ENCODE results near the gene GATA5.

GATA5 gene

DNA sequence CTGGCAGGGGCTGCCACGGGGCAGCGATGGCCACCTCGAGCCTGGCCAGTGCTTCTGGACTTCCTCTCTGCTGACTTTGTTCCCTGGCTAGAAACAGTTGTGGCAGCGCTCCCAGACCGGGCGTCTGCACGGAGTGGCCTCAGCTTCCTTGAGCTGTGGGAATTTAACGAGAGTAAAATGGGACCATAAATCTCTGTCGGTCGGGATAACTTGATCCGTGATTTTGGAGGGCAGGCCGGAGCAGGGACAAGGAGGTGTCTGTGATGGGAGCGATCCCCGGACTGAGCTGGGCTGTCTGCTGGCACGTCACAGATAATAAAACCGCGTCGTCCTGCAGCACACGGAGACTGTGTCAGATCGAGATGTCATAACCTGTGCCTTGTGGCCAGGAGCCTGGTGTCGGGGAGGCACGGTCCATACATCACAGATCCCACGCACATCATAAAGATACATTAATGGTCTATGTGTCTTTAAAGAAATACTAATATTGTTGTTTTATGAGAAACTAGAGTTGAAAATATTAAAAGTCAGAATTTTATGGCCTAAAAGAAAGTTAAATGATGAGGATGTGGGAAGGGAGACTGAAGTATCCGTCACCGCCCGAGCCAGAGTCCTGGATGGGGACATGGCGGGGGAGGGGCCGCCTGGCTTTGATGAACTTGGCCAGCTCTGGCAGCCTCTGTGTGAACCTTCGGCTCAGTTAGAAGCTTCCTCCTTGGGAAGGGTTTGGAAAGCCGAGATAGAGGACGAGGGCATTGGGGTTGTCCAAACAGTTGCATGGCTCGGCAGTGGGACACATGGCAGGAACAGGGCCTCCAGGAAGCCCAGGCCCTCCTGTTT, 41.9 kb downstream of the GATA5 start:
- Histone ChIP-seq H3K4me3 (ENCODE audit: low read length in 2 of 2) (peak overlapping the region in 1 of 2 donors; percentile 17), H3K36me3 (ENCODE audit: control insufficient read depth in 2 of 2, insufficient read depth in 2 of 2, low read length in 2 of 2) (no peaks in the 10 kb centered on the region), H3K4me1 (ENCODE audit: control insufficient read depth in 2 of 2, insufficient read depth in 2 of 2, low read length in 2 of 2) (peaks cover 0 to 31% of the 10 kb centered on the region in 2 donors), H3K9me3 (ENCODE audit: control insufficient read depth in 2 of 2, low read length in 2 of 2) (no peaks in the 10 kb centered on the region), H3K27me3 (ENCODE audit: control insufficient read depth in 2 of 2, insufficient read depth in 2 of 2, low read length in 2 of 2) (peaks cover 0 to 15% of the 10 kb centered on the region in 2 donors), H3K27ac (ENCODE audit: low read depth in 2 of 2, low read length in 2 of 2) (no peak overlapping the region), H3K9ac (ENCODE audit: low read depth in 1 of 2, low read length in 2 of 2) (no peak overlapping the region)

DNA sequence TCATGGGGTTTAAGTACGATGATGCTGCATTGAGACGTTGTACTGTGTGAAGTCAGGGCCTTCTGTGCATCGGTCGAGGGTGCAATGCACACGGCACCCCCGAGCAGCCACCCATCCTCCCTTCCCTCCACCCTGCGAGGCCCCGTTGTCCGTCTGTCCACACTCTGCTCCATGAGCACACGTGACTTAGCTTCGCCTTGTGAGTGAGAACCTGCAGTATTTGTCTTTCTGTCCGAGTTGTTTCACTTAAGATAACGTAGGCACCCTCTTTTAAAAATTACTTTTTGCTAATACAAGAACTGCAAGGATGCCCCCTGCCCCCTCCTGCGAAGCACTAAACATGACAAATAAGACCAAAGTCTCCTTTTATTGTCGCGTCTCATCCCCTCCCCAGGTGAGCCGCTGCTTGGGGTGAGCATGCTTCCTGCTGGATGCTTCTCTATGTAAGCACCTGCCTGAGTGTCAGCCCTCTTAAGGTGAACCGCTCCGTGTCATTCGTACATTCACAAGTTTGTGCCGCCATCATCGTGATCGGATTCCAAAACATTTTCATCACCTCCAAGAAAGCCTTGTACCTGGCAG, 44.8 kb downstream of the GATA5 start:
- no peak overlapping the region for H3K27ac ChIP-seq (ENCODE audit: low read depth in 2 of 2, low read length in 2 of 2)
- H3K4me1 ChIP-seq (ENCODE audit: control insufficient read depth in 2 of 2, insufficient read depth in 2 of 2, low read length in 2 of 2): peaks cover 18 to 54% of the 10 kb centered on the region in 2 donors
- peaks cover 0 to 15% of the 10 kb centered on the region in 2 donors for H3K27me3 ChIP-seq (ENCODE audit: control insufficient read depth in 2 of 2, insufficient read depth in 2 of 2, low read length in 2 of 2)
- peak overlapping the region in 1 of 2 donors; percentile 3 for H3K9ac ChIP-seq (ENCODE audit: low read depth in 1 of 2, low read length in 2 of 2)
- H3K36me3 ChIP-seq (ENCODE audit: control insufficient read depth in 2 of 2, insufficient read depth in 2 of 2, low read length in 2 of 2): no peaks in the 10 kb centered on the region
- no peaks in the 10 kb centered on the region for H3K9me3 ChIP-seq (ENCODE audit: control insufficient read depth in 2 of 2, low read length in 2 of 2)
- H3K4me3 ChIP-seq (ENCODE audit: low read length in 2 of 2): no peak overlapping the region

DNA sequence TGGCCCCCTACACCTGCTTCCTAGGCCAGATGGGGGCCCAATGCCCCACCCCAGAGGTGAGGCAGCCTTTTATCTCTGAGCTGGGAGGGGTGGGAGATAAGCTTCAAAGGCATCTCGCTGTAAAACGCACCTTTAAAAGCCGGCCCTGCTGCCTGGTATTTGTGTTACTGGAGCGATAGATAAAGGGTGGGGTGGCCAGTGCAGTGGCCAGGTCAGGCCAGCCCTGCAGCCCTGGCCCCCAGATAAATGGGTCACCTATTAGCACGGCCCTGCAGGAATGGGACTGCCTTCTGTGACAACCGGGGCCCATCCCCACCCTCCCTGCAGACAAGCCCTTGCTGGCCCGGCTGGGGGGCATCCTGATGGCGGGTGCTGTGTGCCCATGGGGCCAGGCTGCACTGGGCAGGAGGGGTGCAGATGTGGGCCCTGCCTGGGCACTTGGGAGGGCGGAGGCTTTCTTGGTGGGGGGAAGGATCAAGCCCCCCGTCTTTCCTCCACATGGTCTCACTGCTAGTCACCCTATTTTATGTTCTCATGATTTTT, 45.4 kb downstream of the GATA5 start:
- Histone ChIP-seq H3K27ac (ENCODE audit: low read depth in 2 of 2, low read length in 2 of 2) (no peak overlapping the region), H3K36me3 (ENCODE audit: control insufficient read depth in 2 of 2, insufficient read depth in 2 of 2, low read length in 2 of 2) (no peaks in the 10 kb centered on the region), H3K4me1 (ENCODE audit: control insufficient read depth in 2 of 2, insufficient read depth in 2 of 2, low read length in 2 of 2) (peaks cover 18 to 54% of the 10 kb centered on the region in 2 donors), H3K4me3 (ENCODE audit: low read length in 2 of 2) (no peak overlapping the region), H3K9ac (ENCODE audit: low read depth in 1 of 2, low read length in 2 of 2) (no peak overlapping the region), H3K27me3 (ENCODE audit: control insufficient read depth in 2 of 2, insufficient read depth in 2 of 2, low read length in 2 of 2) (peaks cover 0 to 11% of the 10 kb centered on the region in 2 donors), H3K9me3 (ENCODE audit: control insufficient read depth in 2 of 2, low read length in 2 of 2) (no peaks in the 10 kb centered on the region)

DNA sequence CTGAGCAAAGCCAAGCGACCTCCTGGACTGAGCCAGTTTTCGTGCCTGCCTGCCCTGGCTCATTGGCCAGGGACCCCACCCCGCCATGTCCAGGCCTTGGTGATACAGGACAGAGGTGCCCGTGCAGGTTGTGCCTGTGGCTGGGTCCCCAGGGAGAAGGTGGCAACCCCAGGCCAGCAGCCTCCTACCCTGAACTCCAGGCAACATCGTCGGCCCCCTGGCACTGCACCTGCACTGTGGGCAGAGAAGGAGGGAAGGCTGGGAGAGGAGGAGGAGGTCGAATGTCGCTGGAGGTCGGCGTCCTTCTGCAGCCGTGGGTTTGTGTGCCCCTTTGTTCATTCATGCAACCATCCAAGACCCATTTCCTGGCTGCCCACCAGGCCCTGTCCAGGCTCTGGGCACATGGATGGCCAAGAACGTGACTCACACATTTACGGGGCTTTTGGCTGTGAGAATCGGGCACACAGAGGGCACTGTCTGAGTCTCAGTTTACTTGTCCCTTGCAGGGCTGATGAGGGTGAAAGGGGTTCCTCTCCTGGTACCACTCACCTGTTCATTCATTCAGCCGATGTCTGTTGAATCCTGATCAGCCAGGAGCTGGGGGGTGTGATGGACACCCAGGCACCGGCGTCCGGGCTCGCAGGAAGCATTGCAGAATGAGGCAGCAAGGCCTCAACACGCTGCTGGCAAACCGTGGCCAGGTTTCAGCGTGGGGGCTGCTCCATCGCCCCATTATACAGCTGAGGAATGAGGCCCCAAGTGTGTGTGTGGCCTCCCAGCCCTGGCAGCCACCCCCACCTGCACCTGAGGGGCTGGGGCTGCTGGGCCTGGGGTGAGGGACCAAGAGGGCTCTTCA, 46.1 kb downstream of the GATA5 start:
- H3K9me3 ChIP-seq (ENCODE audit: control insufficient read depth in 2 of 2, low read length in 2 of 2): no peaks in the 10 kb centered on the region
- no peak overlapping the region for H3K27ac ChIP-seq (ENCODE audit: low read depth in 2 of 2, low read length in 2 of 2)
- H3K4me1 ChIP-seq (ENCODE audit: control insufficient read depth in 2 of 2, insufficient read depth in 2 of 2, low read length in 2 of 2): peaks cover 18 to 54% of the 10 kb centered on the region in 2 donors
- no peak overlapping the region for H3K4me3 ChIP-seq (ENCODE audit: low read length in 2 of 2)
- peak overlapping the region in 1 of 2 donors; percentile 7 for H3K9ac ChIP-seq (ENCODE audit: low read depth in 1 of 2, low read length in 2 of 2)
- H3K27me3 ChIP-seq (ENCODE audit: control insufficient read depth in 2 of 2, insufficient read depth in 2 of 2, low read length in 2 of 2): peaks cover 0 to 5% of the 10 kb centered on the region in 2 donors
- no peaks in the 10 kb centered on the region for H3K36me3 ChIP-seq (ENCODE audit: control insufficient read depth in 2 of 2, insufficient read depth in 2 of 2, low read length in 2 of 2)

DNA sequence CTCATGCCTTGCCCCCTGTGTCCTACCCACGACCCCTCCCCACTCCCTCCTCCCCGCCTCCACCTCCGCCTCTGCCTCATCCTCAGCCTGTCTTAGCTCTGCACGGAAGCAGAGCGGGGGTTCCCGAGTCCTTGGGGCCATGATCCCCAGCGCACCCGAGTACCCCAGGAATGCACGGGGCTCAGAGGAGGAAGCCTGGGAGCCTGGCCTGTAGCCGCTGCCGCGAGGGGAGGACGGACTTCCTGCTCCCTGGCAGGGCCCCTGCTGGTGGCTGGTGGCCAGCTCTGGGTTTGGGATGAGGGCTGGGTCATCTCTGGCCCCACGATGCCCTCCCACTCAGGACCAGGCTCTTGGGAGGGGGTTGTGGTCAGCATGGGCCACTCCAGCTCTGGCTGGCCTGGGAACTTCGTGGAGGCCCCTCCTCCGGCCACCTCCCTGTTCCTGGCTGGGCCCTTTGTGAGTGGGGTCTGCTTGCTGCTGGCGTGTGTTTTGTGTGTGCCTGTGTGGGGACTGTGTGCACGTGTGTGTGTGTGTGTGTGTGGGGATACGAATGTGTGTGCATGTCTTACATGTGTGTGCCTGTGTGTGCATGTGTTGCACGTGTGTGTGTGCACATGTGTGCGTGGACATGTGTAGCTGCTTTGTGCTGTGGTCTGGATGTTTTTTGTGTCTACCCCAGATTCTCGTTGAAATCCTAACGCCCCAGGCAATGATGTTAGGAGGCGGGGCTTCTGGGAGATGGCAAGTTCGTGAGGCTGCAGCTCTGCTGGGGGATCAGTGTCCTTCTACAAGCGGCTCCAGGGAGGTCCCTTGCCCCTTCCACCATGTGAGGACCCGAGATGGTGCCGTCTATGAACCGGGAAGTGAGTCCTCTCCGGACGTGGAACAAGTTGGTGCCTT, 47.1 kb downstream of the GATA5 start:
- H3K27ac ChIP-seq (ENCODE audit: low read depth in 2 of 2, low read length in 2 of 2): no peak overlapping the region
- no peaks in the 10 kb centered on the region for H3K27me3 ChIP-seq (ENCODE audit: control insufficient read depth in 2 of 2, insufficient read depth in 2 of 2, low read length in 2 of 2)
- H3K4me1 ChIP-seq (ENCODE audit: control insufficient read depth in 2 of 2, insufficient read depth in 2 of 2, low read length in 2 of 2): peaks cover 18 to 47% of the 10 kb centered on the region in 2 donors
- H3K9me3 ChIP-seq (ENCODE audit: control insufficient read depth in 2 of 2, low read length in 2 of 2): no peaks in the 10 kb centered on the region
- H3K9ac ChIP-seq (ENCODE audit: low read depth in 1 of 2, low read length in 2 of 2): no peak overlapping the region
- no peak overlapping the region for H3K4me3 ChIP-seq (ENCODE audit: low read length in 2 of 2)
- no peaks in the 10 kb centered on the region for H3K36me3 ChIP-seq (ENCODE audit: control insufficient read depth in 2 of 2, insufficient read depth in 2 of 2, low read length in 2 of 2)

- H3K4me3 ChIP-seq (ENCODE audit: low read length in 2 of 2): no peak overlapping the region
- H3K4me1 ChIP-seq (ENCODE audit: control insufficient read depth in 2 of 2, insufficient read depth in 2 of 2, low read length in 2 of 2): peaks cover 18 to 43% of the 10 kb centered on the region in 2 donors
- H3K9ac ChIP-seq (ENCODE audit: low read depth in 1 of 2, low read length in 2 of 2): no peak overlapping the region
- H3K27ac ChIP-seq (ENCODE audit: low read depth in 2 of 2, low read length in 2 of 2): peak overlapping the region; percentile 58 to 71
- H3K27me3 ChIP-seq (ENCODE audit: control insufficient read depth in 2 of 2, insufficient read depth in 2 of 2, low read length in 2 of 2): no peaks in the 10 kb centered on the region
- no peaks in the 10 kb centered on the region for H3K36me3 ChIP-seq (ENCODE audit: control insufficient read depth in 2 of 2, insufficient read depth in 2 of 2, low read length in 2 of 2)
- no peaks in the 10 kb centered on the region for H3K9me3 ChIP-seq (ENCODE audit: control insufficient read depth in 2 of 2, low read length in 2 of 2)
Measured at GRCh38 chr20:62428002-62428372, 47.8 kb downstream of the GATA5 start.

DNA sequence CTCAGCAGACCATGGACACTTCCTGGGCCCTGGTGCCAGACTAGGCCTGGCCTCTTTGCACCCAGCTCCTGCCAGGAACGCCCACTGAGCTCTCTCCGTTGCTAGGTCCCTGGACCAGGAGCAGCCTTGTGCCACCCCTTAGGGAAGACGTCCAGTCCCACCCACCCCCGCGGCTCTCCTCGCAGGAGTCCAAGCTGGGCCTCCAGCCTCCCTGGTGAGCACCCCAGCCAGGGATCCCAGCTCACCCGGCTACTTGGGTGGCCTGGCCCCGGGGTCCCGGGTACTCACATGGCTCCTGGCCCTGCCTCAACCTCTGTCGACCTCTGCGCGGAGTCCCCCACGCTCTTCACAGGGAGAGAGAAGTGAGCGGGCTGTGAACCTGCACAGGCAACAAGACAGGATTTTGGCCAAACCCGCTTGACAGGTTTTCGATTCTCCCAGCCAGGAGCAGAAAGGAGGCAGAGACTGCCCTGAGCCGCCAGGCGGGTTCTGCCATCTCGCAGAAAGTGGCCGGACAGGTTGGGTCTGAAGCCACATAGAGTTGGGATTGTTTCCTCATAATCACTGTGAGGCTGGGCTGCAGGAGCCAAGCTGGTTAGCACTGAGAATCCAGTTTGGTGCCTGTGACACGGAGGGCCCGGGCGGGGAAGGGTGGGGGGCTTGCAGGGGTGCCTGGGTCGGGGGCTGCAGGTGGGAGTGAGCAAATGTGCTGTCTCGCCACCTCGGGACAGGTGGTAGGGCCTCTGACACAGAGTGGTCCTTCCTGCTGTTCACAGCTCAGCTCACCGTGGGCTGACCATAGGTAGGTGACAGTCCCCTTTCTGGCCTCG, 48.4 kb downstream of the GATA5 start, which contains the start of gene RBBP8NL:
RBBP8NL (minus strand) TSS at position 368 of the 830 bp plus-strand sequence. CDS start 7,892 bp downstream, outside the sequence.
- H3K27ac ChIP-seq (ENCODE audit: low read depth in 2 of 2, low read length in 2 of 2): peak within 1 kb of the TSS; percentile 64 to 71
- H3K27me3 ChIP-seq (ENCODE audit: control insufficient read depth in 2 of 2, insufficient read depth in 2 of 2, low read length in 2 of 2): no peaks in the 10 kb centered on the region
- peaks cover 18 to 43% of the 10 kb centered on the region in 2 donors for H3K4me1 ChIP-seq (ENCODE audit: control insufficient read depth in 2 of 2, insufficient read depth in 2 of 2, low read length in 2 of 2)
- peak within 1 kb of the TSS; percentile 26 to 48 for H3K4me3 ChIP-seq (ENCODE audit: low read length in 2 of 2)
- no peaks in the 10 kb centered on the region for H3K9me3 ChIP-seq (ENCODE audit: control insufficient read depth in 2 of 2, low read length in 2 of 2)
- peak within 1 kb of the TSS in 1 of 2 donors; percentile 47 for H3K9ac ChIP-seq (ENCODE audit: low read depth in 1 of 2, low read length in 2 of 2)
- no peaks in the 10 kb centered on the region for H3K36me3 ChIP-seq (ENCODE audit: control insufficient read depth in 2 of 2, insufficient read depth in 2 of 2, low read length in 2 of 2)

- H3K9me3 ChIP-seq (ENCODE audit: control insufficient read depth in 2 of 2, low read length in 2 of 2): no peaks in the 10 kb centered on the region
- no peaks in the 10 kb centered on the region for H3K36me3 ChIP-seq (ENCODE audit: control insufficient read depth in 2 of 2, insufficient read depth in 2 of 2, low read length in 2 of 2)
- peaks cover 18 to 43% of the 10 kb centered on the region in 2 donors for H3K4me1 ChIP-seq (ENCODE audit: control insufficient read depth in 2 of 2, insufficient read depth in 2 of 2, low read length in 2 of 2)
- H3K4me3 ChIP-seq (ENCODE audit: low read length in 2 of 2): peak overlapping the region; percentile 26 to 48
- H3K9ac ChIP-seq (ENCODE audit: low read depth in 1 of 2, low read length in 2 of 2): peak overlapping the region in 1 of 2 donors; percentile 47
- H3K27me3 ChIP-seq (ENCODE audit: control insufficient read depth in 2 of 2, insufficient read depth in 2 of 2, low read length in 2 of 2): no peaks in the 10 kb centered on the region
- H3K27ac ChIP-seq (ENCODE audit: low read depth in 2 of 2, low read length in 2 of 2): peak overlapping the region; percentile 64 to 71
Measured at GRCh38 chr20:62426699-62427131, 49.1 kb downstream of the GATA5 start.

Data from mucosa of rectum (tissue), 2 donors.